NCI-H510A (cell line): ENCODE results near the gene ITSN1.
"Not testable (repeated sequence)": the region's sequence is repeated elsewhere in the genome, so short reads cannot be mapped to it uniquely, and the experiment has no call there.

Source experiments
- DNase-seq: peaks from one replicate; lab custom pipeline; 2025; lab: John Stamatoyannopoulos, UW

ITSN1 gene

DNA sequence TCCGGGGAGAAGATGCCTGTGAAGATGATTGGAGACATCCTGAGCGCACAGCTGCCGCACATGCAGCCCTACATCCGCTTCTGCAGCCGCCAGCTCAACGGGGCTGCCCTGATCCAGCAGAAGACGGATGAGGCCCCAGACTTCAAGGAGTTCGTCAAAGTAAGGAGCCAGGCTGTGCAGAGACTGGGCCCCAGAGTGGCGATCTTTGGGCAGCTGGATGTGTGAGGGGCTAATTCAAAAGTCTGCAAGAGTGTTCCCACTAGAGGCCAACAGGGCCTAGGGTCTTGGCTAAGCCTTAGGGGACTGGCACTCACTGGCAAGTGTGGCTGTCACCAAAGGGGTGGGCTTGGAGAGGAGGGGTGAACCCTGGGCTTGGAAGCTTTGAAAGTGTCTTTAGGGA, 222.9 kb downstream of the ITSN1 start:
- no peak for DNase-seq

DNA sequence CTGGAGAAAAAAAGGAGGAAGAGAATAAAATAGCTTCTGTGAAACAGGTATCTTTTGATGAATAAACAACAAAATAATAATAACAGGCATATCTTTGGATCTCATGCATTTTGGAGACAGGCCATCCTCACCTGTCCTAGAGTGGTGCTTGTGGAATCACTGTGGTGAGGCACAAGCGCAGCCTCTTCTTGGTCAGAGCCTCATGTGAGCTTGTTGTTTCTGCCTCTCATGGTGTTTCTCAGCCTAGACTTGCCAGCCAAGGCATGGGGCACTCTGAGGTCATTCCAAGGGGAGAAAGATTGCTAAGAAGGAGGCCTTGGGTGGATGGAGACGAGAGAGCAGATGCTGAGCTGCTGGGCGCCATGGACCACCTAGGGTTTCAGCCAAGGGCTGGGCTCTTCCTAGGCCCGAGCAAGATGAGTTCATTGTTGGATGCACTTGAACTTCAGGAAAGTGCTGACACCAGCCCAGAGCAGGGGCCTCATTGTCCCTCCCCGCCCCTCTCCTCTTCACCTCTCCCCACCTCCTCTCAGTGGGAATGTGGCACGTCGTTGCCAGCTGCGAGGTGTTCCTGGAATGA, 223.8 kb downstream of the ITSN1 start:
- no peak for DNase-seq

- no peak for DNase-seq
Observed at GRCh38 chr21:33866826-33867225, 224.5 kb downstream of the ITSN1 start.

GRCh38 chr21:33867868-33868267, 225.6 kb downstream of the ITSN1 start:
- not testable (repeated sequence) for DNase-seq

GRCh38 chr21:33869873-33870272, 227.6 kb downstream of the ITSN1 start:
- DNase-seq, result no peak

- DNase-seq, result peak; percentile 20
Observed at GRCh38 chr21:33870768-33871167, 228.5 kb downstream of the ITSN1 start.

- no peak for DNase-seq
Observed at GRCh38 chr21:33871171-33871570, 228.9 kb downstream of the ITSN1 start.

DNA sequence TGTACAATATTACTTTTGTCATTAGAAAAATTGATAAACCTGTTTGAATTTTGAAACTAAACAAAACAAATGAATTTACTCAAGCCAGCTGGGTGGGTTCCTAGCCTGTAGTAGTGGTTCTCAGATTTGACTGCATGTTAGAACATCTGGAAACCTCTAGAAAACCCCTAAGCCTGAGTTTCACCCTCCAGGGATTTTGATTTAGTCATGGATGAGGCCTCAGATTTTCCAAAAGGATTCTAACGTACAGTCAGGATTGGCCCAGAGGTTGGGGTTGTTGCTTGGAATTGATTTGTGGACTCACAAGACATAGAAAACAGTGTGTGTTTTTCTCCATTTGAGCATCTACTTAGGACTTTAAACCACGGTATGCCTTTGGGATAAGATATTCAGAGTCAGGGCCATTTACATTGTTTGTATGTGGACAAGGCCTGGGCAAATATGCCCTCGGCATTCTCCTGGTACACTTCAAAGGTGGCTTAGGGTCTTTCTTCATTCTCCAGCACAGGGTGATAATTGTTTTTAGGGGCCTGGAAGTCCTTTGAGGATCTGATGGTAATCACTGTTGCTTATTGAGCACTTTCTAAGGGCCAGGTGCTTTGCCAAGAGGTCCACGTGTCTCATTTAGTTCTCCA, 230.7 kb downstream of the ITSN1 start:
- DNase-seq, result no peak

DNA sequence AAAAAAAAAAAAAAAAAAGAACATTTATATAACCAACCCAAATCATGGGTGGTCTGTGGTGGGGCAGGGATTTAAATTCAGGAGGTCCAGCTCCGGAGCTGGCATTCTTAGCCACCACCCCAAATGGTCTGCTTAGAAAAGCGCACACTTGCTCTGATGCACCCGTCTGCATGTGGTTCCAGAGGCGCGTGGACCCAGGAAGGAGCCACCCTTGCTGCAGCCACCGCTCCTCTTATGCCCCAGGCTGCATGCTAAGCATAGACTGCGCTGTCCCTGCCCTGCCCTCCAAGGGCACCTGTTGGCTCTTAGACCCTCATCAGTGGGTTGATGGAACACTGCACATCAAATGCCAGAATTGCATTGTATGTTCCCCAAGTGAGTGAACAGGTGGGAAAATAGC, 231.9 kb downstream of the ITSN1 start:
- no peak for DNase-seq

DNA sequence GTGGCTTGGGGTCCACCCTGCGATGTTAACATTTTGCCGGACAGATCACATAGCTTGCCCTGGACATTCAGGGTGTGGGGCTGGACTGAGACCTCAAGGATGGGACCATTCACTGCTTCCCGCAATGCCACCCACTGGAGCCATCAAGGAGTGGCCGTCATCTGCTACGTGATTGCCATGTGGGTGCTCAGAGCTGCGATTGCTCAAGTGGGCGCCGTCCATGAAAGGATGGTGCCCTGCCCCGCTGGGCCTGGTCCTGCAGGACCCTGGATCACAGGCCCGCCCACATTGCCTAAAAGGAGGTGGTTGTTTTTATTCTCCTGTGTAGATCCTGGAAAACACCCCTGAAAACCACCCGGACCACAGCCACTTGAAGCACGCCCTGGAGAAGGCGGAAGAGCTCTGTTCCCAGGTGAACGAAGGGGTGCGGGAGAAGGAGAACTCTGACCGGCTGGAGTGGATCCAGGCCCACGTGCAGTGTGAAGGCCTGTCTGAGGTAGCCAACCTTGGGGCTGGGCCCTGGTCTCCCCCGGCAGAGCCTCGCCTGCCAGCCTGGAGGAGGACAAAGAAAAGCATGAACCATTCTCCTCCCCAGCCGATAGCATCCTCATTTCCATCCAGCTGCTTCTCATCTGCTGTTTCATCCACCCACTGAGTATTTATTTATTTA, 232.9 kb downstream of the ITSN1 start:
- no peak for DNase-seq

- no peak for DNase-seq
Observed at GRCh38 chr21:33878824-33879223, 236.5 kb downstream of the ITSN1 start.

GRCh38 chr21:33880626-33881025, 238.3 kb downstream of the ITSN1 start:
- DNase-seq, result no peak

GRCh38 chr21:33881689-33882440, 239.6 kb downstream of the ITSN1 start:
- no peak for DNase-seq

DNA sequence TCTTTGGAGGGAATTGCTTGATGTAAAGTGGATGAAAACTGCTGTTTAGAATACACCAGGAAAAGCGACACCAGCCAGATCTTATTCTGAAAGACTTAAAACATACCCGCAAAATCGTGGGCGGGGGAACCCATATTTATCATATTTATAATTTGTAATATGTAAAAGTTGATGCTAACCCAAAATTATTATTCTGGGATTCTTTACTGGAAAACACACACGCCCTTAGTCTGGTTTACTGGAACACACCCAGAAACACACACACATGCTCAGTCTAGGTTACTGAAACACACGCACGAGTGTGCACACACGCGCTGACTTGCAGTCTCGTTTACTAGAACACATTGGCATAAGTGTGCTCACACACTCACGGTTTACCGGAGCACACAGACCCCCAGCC, 240.8 kb downstream of the ITSN1 start:
- no peak for DNase-seq

GRCh38 chr21:33884376-33885171, 242.3 kb downstream of the ITSN1 start:
- DNase-seq, result no peak

GRCh38 chr21:33885172-33885514, 242.8 kb downstream of the ITSN1 start:
- DNase-seq, result no peak

DNA sequence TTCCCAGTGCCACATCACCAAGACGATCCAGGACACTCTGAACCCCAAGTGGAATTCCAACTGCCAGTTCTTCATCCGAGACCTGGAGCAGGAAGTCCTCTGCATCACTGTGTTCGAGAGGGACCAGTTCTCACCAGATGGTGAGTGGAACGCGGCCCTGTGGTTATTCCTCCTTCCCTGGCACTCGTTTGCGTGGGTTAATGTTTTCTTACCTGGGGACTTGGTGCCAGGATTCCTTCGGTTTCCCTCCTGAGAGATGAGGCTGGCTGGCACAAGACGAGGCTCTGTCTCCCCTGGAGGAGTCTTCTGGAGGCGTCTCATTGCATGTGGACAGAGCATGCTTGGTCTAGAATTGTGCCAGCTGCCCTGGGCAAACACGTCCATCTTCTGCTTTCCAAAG, 244.0 kb downstream of the ITSN1 start:
- DNase-seq, result no peak

DNA sequence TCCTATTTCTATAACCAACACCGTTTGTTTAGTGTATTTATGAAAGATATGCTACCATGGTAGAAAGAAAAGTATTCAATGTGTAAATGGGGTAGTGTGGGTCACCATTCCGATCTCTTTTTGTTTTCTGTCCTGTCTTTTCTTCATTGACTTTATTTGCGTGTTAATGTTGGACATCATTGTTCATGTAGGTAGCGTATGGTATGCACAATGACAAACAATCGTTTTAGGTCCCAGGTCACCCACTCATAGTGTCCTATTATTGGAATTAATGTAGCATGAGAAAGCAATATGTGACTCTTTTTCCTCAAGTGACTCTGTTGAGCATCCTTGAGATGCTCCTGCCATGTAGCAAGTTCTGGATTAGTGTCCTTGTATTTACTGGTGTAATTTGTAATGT, 247.9 kb downstream of the ITSN1 start:
- no peak for DNase-seq

DNA sequence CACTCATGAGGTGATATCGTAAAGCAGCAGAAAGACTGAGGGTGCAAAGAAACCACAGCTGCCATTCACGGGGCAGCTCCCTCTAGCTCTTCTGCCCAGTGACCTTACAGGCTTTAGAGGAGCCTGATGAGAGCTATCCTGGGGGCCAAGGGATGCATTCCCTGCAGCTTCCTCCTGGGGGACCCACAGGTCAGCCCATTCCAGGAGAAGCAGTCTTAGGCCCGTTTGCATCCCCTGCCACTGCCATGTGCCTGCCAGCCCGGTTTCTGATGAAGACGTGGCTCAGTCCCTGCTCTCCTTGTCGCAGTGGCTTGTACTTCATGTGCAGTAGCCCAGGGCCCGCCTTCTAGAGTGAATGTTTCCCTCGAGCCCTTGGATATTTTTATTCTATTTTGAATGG, 250.6 kb downstream of the ITSN1 start:
- DNase-seq, result no peak

GRCh38 chr21:33893917-33894316, 251.6 kb downstream of the ITSN1 start:
- DNase-seq, result no peak

DNA sequence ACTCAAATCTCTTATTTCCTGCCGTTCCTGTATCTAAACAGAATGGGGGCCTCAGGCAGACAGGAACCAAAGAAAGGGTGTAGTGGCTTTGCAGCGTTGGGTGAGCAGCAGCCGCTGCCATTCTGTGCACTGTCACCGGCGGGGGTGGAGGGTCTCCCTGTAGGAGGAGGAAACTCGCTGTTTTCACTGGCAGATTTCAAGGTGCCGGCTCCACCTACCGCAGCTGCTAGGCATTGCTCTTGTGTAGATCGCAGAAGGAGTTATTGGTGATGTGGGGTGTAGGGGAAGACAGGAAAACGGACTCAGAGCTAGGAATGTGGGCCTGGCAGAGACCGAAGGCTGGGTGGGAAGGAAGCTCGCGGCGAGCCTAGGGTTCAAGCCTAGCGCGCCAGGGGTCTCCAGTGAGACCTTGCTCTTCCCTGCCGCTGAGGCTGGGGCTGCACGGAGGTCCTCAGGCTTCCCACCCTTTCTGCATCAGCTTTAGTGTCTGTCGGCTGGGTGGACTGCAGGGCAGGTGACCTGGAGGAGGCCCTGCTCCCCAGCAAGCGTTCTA, 252.5 kb downstream of the ITSN1 start:
- peak; percentile 81 for DNase-seq

DNA sequence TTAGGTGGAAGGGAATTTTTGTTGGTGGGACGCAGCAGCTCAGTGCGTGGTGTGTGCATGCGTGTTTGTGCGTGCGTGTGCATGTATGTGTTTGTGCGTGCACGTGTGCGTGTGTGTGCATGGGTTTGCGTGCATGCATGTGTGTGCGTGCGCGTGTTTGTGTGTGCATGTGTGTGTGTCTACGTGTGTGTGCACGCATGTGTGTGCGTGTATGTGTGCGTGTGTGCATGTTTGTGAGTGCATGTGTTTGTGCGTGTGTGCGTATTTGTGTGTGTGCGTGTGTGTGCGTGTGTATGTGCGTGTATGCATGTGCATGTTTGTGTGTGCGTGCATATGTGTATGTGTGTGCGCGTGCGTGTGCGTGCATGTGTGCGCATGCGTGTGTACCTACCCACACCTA, 253.1 kb downstream of the ITSN1 start:
- no peak for DNase-seq
